GM12892 (cell line): ENCODE data around the gene C2orf92.
A peak's percentile ranks its signal among the peaks of the same experiment; 100 is the strongest.

Experiments used
- DNase-seq: peaks from one replicate; pipeline ENCODE4 v3.0.0; 2011; ENCODE audit not compliant: insufficient read length
- FAIRE-seq: peaks from 2 replicates; lab custom pipeline; 2011; peaks lifted over from hg19 to GRCh38; lab: Jason Lieb, UNC
- POLR2A ChIP-seq: IDR thresholded peaks from 2 replicates; pipeline ENCODE4 v1.6.1; 2011; ENCODE audit warnings: low read depth, low read length, control low read depth
- POLR2AphosphoS5 ChIP-seq: IDR thresholded peaks from 2 replicates; pipeline ENCODE4 v1.6.1; 2011; ENCODE audit warnings: low read depth, low read length, control low read depth
- TAF1 ChIP-seq: IDR thresholded peaks from 2 replicates; pipeline ENCODE4 v1.6.1; 2011; ENCODE audit warnings: low read depth, mild to moderate bottlenecking, control low read depth, low read length, borderline replicate concordance

Gene C2orf92

GRCh38 chr2:97738179-97739019 lies 68.9 kb downstream of the C2orf92 start:
- FAIRE-seq, result no peak
- no peak for DNase-seq
- TF ChIP-seq TAF1 (no peak), POLR2A (no peak), POLR2AphosphoS5 (no peak)

- no peak for TF ChIP-seq POLR2AphosphoS5
- no peak for TF ChIP-seq TAF1
- TF ChIP-seq POLR2A, result no peak
- DNase-seq, result no peak
- FAIRE-seq, result no peak
Observed at GRCh38 chr2:97739020-97739892, 69.7 kb downstream of the C2orf92 start.

- no peak for TF ChIP-seq TAF1
- TF ChIP-seq POLR2A, result no peak
- TF ChIP-seq POLR2AphosphoS5, result no peak
- FAIRE-seq, result no peak
- no peak for DNase-seq
Observed at GRCh38 chr2:97739893-97740245, 70.4 kb downstream of the C2orf92 start.

GRCh38 chr2:97740590-97741182 lies 71.2 kb downstream of the C2orf92 start:
- TF ChIP-seq POLR2A (no peak), POLR2AphosphoS5 (no peak), TAF1 (no peak)
- no peak for FAIRE-seq
- DNase-seq, result peak; percentile 74

- DNase-seq (no peak), FAIRE-seq (no peak)
- TF ChIP-seq POLR2AphosphoS5 (no peak), POLR2A (no peak), TAF1 (no peak)
Observed at GRCh38 chr2:97741251-97741650, 71.7 kb downstream of the C2orf92 start.

GRCh38 chr2:97741686-97742085 lies 72.2 kb downstream of the C2orf92 start:
- no peak for TF ChIP-seq POLR2AphosphoS5
- TF ChIP-seq POLR2A, result no peak
- TF ChIP-seq TAF1, result no peak

GRCh38 chr2:97742381-97742847 lies 72.9 kb downstream of the C2orf92 start:
- FAIRE-seq, result no peak
- DNase-seq, result no peak
- TF ChIP-seq POLR2A (no peak), TAF1 (no peak), POLR2AphosphoS5 (no peak)

More at GRCh38 chr2:97741686-97742085, 72.2 kb downstream of the C2orf92 start:
- no peak for DNase-seq
- FAIRE-seq, result no peak

GRCh38 chr2:97743913-97744312 lies 74.4 kb downstream of the C2orf92 start:
- FAIRE-seq (no peak), DNase-seq (no peak)
- no peak for TF ChIP-seq TAF1

GRCh38 chr2:97745474-97746174 lies 76.1 kb downstream of the C2orf92 start:
- no peak for TF ChIP-seq POLR2AphosphoS5
- no peak for TF ChIP-seq POLR2A
- no peak for TF ChIP-seq TAF1
- FAIRE-seq, result peak; percentile 40
- no peak for DNase-seq

GRCh38 chr2:97747285-97747684 lies 77.8 kb downstream of the C2orf92 start:
- FAIRE-seq, result no peak
- TF ChIP-seq POLR2A (no peak), POLR2AphosphoS5 (no peak), TAF1 (no peak)
- DNase-seq, result no peak
